ENCODE results near the gene C1QB. TPM values are rescaled to one million over a fixed set of nuclear protein-coding genes. Genes with fewer than 3 reads are reported as not detected.

The C1QB gene
- polyA plus RNA-seq, 3 donors: 3.9 to 15.4 (median 6.4) TPM

GRCh38 chr1:22613951-22614350, 39.1 kb upstream of the C1QB start:
- Mint-ChIP-seq H3K27me3 (ENCODE audit: low read depth in 3 of 3) (peaks cover 9 to 22% (median 21%) of the 10 kb centered on the region in 3 donors), H3K4me3 (no peak overlapping the region), H3K9me3 (no peaks in the 10 kb centered on the region), H3K4me1 (no peaks in the 10 kb centered on the region), H3K36me3 (no peaks in the 10 kb centered on the region), H3K27ac (no peak overlapping the region)
- no peaks in the 10 kb centered on the region for H3K36me3 ChIP-seq (replicated peaks in 1 of 2; ENCODE audit: control insufficient read depth in 1 of 2, insufficient read depth in 2 of 2, low read length in 2 of 2)
- no peak overlapping the region for H3K4me3 ChIP-seq (replicated peaks in 1 of 3; ENCODE audit: low read depth in 2 of 3, low read length in 3 of 3)
- H3K9ac ChIP-seq (ENCODE audit: insufficient read depth, low read length, poor library complexity, severe bottlenecking): no peak overlapping the region
- H3K4me2 ChIP-seq (replicated peaks; ENCODE audit: extremely low read depth, low read length, poor library complexity, severe bottlenecking): no peak overlapping the region
- no peak overlapping the region for H2AFZ ChIP-seq (ENCODE audit: insufficient read depth, low read depth, low read length, poor library complexity, severe bottlenecking)
- no peaks in the 10 kb centered on the region for H3K9me3 ChIP-seq (replicated peaks in 1 of 2; ENCODE audit: control insufficient read depth in 1 of 2, insufficient read depth in 1 of 2, low read length in 2 of 2)
- H3K27ac ChIP-seq (ENCODE audit: low read depth in 1 of 2, low read length in 2 of 2): no peak overlapping the region
- no peaks in the 10 kb centered on the region for H4K20me1 ChIP-seq (ENCODE audit: insufficient read depth, low read length)
- no peaks in the 10 kb centered on the region for H3K4me1 ChIP-seq (ENCODE audit: control insufficient read depth in 1 of 2, insufficient read depth in 2 of 2, low read length in 2 of 2)
- intact Hi-C loops (cut with micrococcal nuclease): no loop called here
- H3K27me3 ChIP-seq (ENCODE audit: control insufficient read depth in 2 of 2, insufficient read depth in 2 of 2, low read length in 2 of 2): peaks cover 0 to 7% of the 10 kb centered on the region in 2 donors
- no peak for DNase-seq
- H3K79me2 ChIP-seq (ENCODE audit: insufficient read depth, low read length): no peaks in the 10 kb centered on the region
- no peak for TF ChIP-seq CTCF (IDR thresholded peaks at IDR 0.05)
- 54% methylated on average over 9 of the region's 12 CpGs for WGBS (ENCODE audit: insufficient coverage)

- Histone ChIP-seq H3K9me3 (replicated peaks in 1 of 2; ENCODE audit: control insufficient read depth in 1 of 2, insufficient read depth in 1 of 2, low read length in 2 of 2) (no peaks in the 10 kb centered on the region), H2AFZ (ENCODE audit: insufficient read depth, low read depth, low read length, poor library complexity, severe bottlenecking) (no peak overlapping the region), H3K4me2 (replicated peaks; ENCODE audit: extremely low read depth, low read length, poor library complexity, severe bottlenecking) (no peak overlapping the region), H3K27ac (ENCODE audit: low read depth in 1 of 2, low read length in 2 of 2) (no peak overlapping the region), H3K9ac (ENCODE audit: insufficient read depth, low read length, poor library complexity, severe bottlenecking) (no peak overlapping the region), H3K4me3 (replicated peaks in 1 of 3; ENCODE audit: low read depth in 2 of 3, low read length in 3 of 3) (no peak overlapping the region), H3K36me3 (replicated peaks in 1 of 2; ENCODE audit: control insufficient read depth in 1 of 2, insufficient read depth in 2 of 2, low read length in 2 of 2) (no peaks in the 10 kb centered on the region), H3K27me3 (ENCODE audit: control insufficient read depth in 2 of 2, insufficient read depth in 2 of 2, low read length in 2 of 2) (peaks cover 0 to 7% of the 10 kb centered on the region in 2 donors), H3K4me1 (ENCODE audit: control insufficient read depth in 1 of 2, insufficient read depth in 2 of 2, low read length in 2 of 2) (no peaks in the 10 kb centered on the region), H4K20me1 (ENCODE audit: insufficient read depth, low read length) (no peaks in the 10 kb centered on the region), H3K79me2 (ENCODE audit: insufficient read depth, low read length) (no peaks in the 10 kb centered on the region)
- H3K9me3 Mint-ChIP-seq: no peaks in the 10 kb centered on the region
- no peak overlapping the region for H3K27ac Mint-ChIP-seq
- DNase-seq: no peak
- H3K36me3 Mint-ChIP-seq: no peaks in the 10 kb centered on the region
- 51% methylated on average over 2 of the region's 2 CpGs for WGBS (ENCODE audit: insufficient coverage)
- no peak for TF ChIP-seq CTCF (IDR thresholded peaks at IDR 0.05)
- H3K27me3 Mint-ChIP-seq (ENCODE audit: low read depth in 3 of 3): peaks cover 14 to 22% (median 21%) of the 10 kb centered on the region in 3 donors
- intact Hi-C loops (cut with micrococcal nuclease): no loop called here
- H3K4me1 Mint-ChIP-seq: peaks cover 6% of the 10 kb centered on the region
- H3K4me3 Mint-ChIP-seq: no peak overlapping the region
Observed at GRCh38 chr1:22615886-22616285, 37.1 kb upstream of the C1QB start.
